HG03460 (cell line): ENCODE results near the gene SKA2.
"Not testable (repeated sequence)": the region's sequence is repeated elsewhere in the genome, so short reads cannot be mapped to it uniquely, and the experiment has no call there.

Source experiments
- ATAC-seq: cut with Tn5 transposase; IDR thresholded peaks from one replicate; pipeline ENCODE4 v1.9.1; 2021; ENCODE audit not compliant: unreplicated experiment

Gene SKA2

GRCh38 chr17:59154721-59155438, at the start of gene SKA2:
Gene SKA2 (minus strand): TSS chr17:59155186. CDS start chr17:59155163, 23 bp downstream.
- ATAC-seq: peak; percentile 78

DNA sequence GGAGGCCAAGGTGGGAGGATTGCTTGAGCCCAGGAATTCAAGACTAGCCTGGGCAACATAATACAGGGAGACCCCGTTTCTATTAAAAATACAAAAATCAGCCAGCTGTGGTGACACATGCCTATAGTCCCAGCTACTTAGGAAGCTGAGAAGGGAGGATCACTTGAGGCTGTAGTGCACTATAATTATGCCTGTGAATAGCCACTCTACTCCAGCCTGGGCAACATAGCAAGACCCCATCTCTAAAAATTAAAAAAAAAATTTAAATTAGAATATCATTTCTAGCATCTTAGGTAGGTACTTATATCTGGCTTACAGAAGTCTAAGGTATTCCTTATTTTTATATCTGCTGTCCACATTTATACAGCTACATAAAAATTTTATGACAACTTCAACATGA, 47.3 kb upstream of the SKA2 start:
- ATAC-seq: no peak

DNA sequence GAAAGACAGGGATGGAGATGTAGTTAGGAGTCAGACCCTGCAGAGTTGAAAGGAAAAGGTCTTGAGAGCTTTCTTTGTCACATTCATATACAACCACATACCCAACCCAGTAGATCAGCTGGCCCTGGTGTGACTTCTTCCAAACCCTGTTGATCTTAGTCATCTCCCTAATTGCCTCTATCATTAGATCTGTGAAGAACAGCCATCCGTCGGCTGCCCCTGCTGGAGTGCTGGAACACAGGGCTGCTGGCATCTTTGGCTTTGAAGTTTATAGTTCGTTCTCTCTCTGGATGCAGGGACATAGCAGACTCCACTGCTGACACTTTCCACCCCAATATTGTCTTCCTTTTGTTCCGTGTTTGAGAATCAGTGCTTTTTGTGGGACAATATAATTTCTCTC, 44.4 kb upstream of the SKA2 start:
- no peak for ATAC-seq

DNA sequence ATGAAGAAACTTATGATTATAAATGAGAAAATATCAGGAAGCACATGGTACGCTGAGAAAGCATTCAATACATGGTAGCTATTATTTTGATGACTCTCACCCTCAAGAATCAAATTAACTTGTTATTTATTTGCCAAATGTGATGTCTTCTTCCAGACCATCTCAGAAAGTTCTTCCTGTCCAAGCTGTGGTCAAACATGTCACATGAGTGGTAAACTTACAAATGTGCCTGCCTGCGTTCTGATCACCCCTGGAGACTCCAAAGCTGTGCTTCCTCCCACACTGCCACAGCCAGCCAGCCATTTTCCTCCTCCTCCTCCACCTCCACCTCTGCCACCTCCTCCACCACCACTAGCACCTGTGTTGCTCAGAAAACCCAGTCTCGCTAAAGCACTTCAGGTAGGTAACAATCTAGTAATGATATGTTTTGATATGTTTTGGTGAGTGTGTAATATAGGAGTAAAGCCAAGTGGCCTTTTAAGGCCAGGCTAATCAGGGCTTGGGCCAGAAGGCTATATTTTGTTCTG, 38.4 kb upstream of the SKA2 start:
- no peak for ATAC-seq

- ATAC-seq: no peak
Observed at GRCh38 chr17:59190806-59191205, 35.8 kb upstream of the SKA2 start.

DNA sequence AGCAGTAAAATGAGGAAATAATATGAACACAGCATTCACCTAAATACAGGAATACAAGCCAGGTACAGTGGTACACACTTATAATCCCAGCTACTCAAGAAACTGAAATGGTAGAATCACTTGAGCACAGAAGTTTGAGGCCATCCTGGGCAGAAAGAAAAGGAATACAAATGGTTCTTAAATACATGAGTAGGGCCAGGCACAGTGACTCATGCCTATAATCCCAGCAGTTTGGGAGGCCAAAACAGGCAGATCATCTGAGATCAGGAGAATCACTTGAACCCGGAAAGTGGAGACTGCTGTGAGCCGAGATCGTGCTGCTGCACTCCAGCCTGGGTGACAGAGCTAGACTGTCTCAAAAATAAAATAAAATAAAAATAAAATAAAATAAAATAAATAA, 31.9 kb upstream of the SKA2 start:
- ATAC-seq: no peak

DNA sequence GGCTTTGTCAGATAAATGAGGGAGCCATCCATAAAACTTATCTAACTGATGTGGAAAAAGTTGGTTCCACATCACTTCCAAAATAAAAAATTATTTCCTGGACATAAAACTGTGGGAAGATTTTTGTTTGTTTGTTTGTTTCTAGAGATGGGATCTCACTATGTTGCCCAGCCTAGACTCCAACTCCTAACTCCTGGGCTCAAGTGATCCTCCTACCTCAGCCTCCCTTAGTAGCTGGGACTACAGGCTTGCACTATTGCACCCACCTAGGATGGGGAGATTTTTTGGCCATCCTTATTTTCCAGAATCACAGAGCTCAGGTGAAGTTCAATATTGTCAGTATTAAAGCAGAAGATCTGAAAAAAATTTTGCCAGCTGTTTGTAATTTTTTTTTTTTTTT, 31.0 kb upstream of the SKA2 start:
- ATAC-seq: no peak

DNA sequence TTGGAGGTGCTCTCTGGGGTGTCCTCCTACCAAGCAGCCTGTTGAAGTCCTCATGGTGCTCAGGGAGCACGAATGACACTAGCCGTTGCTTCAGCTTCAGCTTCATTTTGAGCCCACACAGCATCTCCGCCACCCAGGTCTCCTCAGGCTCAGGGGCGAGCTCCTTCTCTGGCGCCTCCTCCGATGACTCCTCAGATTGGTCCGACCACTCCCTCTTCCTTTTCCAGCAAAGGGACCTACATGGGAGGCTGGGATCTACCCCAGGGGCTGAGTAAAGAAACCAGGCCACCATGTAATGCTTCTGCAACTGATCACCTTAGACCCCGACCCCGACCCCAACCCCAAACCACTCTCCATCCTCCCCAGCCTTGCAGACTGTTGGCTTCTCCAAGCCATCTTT, 26.5 kb upstream of the SKA2 start:
- ATAC-seq: no peak

GRCh38 chr17:59180626-59181025, 25.6 kb upstream of the SKA2 start:
- ATAC-seq: no peak

DNA sequence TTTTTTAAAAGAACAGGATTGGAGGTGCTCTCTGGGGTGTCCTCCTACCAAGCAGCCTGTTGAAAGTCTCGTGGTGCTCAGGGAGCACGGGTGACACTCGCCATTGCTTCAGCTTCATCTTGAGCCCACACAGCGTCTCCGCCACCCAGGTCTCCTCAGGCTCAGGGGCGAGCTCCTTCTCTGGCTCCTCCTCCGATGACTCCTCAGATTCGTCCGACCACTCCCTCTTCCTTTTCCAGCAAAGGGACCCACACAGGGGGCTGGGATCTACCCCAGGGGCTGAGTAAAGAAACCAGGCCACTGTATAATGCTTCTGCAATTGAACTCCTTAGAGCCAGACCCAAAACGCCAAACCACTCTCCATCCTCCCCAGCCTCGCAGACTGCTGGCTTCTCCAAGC, 24.6 kb upstream of the SKA2 start:
- ATAC-seq: not testable (repeated sequence)

DNA sequence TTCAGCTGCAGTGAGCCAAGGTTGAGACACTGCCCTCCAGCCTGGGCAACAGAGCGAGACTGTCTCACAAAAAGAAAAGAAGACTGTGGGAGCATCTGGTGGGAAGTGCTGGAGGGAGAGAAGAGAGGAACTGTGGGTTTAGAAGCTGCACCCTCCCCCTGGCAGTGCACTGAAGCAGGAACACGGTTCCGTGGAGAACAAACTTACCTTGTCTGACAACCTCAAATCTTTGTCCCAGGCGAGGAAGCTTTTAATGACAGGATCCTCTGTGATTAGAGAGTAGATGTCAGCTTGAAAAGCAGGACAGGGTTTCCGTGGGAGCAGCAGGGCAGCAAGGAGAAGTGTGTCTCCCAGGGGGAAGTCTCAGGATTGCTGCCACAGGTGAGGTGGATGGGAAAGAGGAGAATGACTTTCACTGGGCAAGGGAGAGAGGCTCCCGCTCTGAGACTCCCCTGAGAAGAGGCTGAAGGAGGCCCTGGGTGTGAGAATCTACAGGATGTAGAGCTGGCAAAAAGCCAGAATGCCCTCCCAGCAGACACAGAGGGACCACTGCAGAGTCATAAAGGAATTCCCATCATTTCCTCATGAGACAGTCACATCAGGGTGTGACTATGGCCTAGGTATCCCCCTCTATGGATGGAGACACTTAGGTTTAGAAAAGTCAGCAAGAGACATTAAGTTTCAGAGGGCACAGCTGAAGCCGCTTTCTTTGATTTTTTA, 23.4 kb upstream of the SKA2 start:
- no peak for ATAC-seq

- no peak for ATAC-seq
Observed at GRCh38 chr17:59175076-59175475, 20.1 kb upstream of the SKA2 start.

- ATAC-seq: no peak
Observed at GRCh38 chr17:59174671-59175070, 19.7 kb upstream of the SKA2 start.

DNA sequence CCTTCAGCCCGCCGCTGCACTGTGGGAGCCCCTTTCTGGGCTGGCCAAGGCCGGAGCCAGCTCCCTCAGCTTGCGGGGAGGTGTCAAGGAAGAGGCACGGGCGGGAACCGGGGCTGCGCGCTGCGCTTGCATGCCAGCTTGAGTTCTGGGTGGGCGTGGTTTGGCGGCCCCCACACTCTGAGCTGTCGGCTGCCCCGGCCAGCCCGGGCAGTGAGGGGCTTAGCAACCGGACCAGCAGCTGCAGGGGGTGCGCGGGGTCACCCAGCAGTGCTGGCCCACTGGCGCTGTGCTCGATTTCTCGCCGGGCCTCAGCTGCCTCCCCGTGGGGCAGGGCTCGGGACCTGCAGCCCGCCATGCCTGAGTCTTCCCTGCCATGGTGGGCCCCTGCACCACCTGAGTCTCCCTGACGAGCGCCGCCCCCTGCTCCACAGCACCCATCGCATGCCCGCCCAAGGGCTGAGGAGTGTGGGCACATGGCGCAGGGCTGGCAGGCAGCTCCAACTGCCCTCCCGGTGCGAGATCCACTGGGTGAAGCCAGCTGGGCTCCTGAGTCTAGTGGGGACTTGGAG, 17.5 kb upstream of the SKA2 start:
- no peak for ATAC-seq

GRCh38 chr17:59167571-59168001, 12.6 kb upstream of the SKA2 start:
- no peak for ATAC-seq

DNA sequence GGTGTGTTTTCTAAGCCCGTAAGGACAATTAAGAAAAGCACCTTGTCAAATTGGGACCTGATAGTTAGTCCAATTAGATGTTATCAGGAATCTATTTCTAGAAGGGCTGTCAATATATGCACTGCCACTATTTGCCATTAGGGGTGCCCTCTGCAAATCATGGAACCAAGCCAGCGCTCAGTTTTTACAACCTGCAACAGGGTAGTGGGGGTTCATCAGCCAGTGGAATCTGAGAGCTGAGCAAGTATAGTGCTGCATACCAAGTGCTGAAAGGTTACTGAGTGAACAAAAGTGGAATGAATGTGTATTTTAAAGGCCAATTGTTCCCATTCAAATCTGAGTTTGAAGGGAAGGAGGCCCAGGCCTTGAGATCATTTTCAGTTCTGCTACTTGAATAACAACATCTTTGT, 11.0 kb upstream of the SKA2 start:
- ATAC-seq: peak; percentile 56

- no peak for ATAC-seq
Observed at GRCh38 chr17:59161477-59161876, 6.5 kb upstream of the SKA2 start.

DNA sequence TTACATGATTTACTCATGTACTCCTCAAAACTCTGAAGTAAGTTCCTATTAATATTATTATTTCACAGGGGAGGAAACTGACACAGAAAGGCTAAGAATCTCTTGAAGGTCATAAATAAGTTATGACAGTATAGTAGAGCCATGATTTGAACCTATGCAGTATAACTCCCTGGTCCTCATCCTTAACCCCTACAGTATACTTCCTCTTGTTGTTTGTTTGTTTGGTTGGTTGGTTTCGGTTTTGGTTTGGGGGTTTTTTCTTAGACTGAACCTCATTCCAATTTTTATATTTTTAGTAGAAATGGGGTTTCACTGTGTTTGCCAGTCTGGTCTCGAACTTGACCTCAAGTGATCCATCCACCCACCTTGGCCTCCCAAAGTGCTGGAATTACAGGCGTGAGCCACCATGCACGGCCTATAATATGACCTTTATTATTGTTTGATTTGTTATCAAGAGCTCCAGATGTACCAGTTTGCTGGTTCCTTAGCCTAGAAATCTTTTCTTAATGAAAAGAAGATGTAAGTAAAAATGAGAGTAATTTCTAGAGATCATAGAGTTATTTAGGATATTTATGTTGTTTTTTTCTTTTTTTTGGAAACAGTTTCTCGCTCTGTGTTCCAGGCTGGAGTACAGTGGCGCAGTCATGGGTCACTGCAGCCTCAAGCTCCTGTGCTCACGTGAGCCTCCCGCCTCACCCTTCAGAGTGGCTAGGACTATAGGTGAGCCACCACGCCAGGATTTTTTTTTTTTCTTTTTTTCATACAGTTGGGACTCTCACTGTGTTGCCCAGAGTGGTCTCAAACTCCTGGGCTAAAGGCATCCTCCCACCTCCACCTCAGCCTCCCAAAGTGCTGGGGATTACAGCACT, 5.4 kb upstream of the SKA2 start:
- no peak for ATAC-seq

DNA sequence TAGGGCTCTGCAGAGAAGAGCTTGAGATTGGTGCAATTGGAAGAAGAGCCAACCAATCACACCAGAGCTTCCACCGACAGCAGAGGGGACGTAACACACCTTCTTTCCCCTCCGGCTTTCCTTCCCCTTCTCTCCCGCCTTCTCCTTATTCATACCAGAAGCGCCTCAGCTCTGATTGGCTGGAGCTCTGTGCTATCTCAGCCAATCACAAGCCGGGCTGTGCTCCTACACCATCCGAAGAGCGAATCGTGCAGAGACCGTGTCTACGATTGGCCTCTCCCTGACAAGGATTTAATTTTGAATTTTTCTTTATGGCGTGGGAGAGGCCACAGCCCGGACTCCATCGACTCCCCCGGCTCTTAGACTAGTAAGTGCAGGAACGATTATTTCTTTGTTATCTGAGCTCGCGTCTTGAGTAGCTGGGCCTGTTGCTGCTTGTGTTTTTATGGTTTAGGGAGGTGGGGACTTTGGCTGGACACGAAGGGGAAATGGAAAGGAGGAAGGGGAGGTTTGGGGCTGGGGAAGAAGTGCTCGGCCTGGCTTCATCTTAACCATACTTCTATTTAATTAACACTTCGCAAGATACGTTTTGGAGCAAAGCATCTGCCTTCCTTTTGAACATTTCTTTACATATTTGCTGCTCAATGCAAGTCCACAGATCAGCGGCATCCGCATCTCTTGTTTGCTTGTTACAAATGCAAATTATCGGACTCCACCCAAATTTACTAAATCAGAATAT, 622 bp upstream of the SKA2 start, which contains the start of gene PRR11:
Gene PRR11, plus strand, starts transcription at position 308 of the 739 bp plus-strand sequence. CDS start 14,007 bp downstream, outside the sequence.
- ATAC-seq: peak; percentile 93

DNA sequence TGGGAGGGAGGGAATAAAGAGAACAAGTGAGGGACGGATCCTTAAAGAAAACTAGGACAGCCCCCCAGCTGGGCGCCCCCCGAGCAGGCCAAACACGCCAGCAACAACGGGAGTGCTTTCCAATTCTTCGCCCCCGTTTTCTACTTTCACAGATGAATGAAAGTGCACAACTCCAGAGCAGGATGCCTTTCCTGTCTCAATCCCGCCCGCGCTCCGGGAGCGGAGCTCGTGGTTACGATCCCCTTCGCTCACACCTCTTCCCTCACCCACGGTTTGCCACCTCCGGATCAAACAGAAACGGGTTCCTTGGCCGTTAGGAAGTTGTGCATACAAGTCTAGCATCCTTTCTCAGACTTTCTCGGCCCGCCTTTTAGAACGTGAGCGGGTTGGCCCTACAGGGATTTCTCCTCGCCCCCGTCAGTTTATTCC, 680 bp downstream of the SKA2 start:
- no peak for ATAC-seq
